Ammon's horn (tissue), 1 donor: Measurements from ENCODE around the gene TTC12.
A peak's percentile ranks its signal among the peaks of the same experiment; 100 is the strongest.

Experiments used
- DNase-seq: peaks from one replicate; pipeline ENCODE4 v3.0.0-alpha.2; 2016; ENCODE audit warnings: low spot score

The TTC12 gene

GRCh38 chr11:113314389-113315301 is at the start of gene TTC12:
Gene TTC12, plus strand, starts transcription at chr11:113314583. Its CDS starts 1,675 bp downstream, at chr11:113316258.
- DNase-seq, result peak; percentile 93

- DNase-seq, result no peak
Measured at GRCh38 chr11:113265362-113265761, 49.0 kb upstream of the TTC12 start.

- DNase-seq, result peak; percentile 90
Measured at GRCh38 chr11:113267493-113267892, 46.9 kb upstream of the TTC12 start.

GRCh38 chr11:113269096-113269495 is 45.3 kb upstream of the TTC12 start:
- DNase-seq, result no peak

GRCh38 chr11:113269636-113270035 is 44.7 kb upstream of the TTC12 start:
- no peak for DNase-seq

GRCh38 chr11:113270080-113270479 is 44.3 kb upstream of the TTC12 start:
- no peak for DNase-seq

- no peak for DNase-seq
Measured at GRCh38 chr11:113271551-113272245, 42.7 kb upstream of the TTC12 start.

GRCh38 chr11:113272281-113272680 is 42.1 kb upstream of the TTC12 start:
- no peak for DNase-seq

- no peak for DNase-seq
Measured at GRCh38 chr11:113272927-113273615, 41.3 kb upstream of the TTC12 start.

- DNase-seq, result no peak
Measured at GRCh38 chr11:113273720-113274119, 40.7 kb upstream of the TTC12 start.

- peak; percentile 53 for DNase-seq
Measured at GRCh38 chr11:113274713-113275582, 39.4 kb upstream of the TTC12 start.

- no peak for DNase-seq
Measured at GRCh38 chr11:113275602-113276001, 38.8 kb upstream of the TTC12 start.

- no peak for DNase-seq
Measured at GRCh38 chr11:113276466-113276865, 37.9 kb upstream of the TTC12 start.

- no peak for DNase-seq
Measured at GRCh38 chr11:113277907-113278306, 36.5 kb upstream of the TTC12 start.

- DNase-seq, result no peak
Measured at GRCh38 chr11:113278481-113278880, 35.9 kb upstream of the TTC12 start.

GRCh38 chr11:113278925-113279324 is 35.5 kb upstream of the TTC12 start:
- peak; percentile 42 for DNase-seq

- no peak for DNase-seq
Measured at GRCh38 chr11:113279591-113279990, 34.8 kb upstream of the TTC12 start.

- DNase-seq, result no peak
Measured at GRCh38 chr11:113281052-113281725, 33.2 kb upstream of the TTC12 start.

GRCh38 chr11:113282898-113283437 is 31.4 kb upstream of the TTC12 start:
- no peak for DNase-seq

- no peak for DNase-seq
Measured at GRCh38 chr11:113283881-113284280, 30.5 kb upstream of the TTC12 start.

- no peak for DNase-seq
Measured at GRCh38 chr11:113286009-113286408, 28.4 kb upstream of the TTC12 start.
